ENCODE measurements around the gene RPL22. TPM values are rescaled to one million over a fixed set of nuclear protein-coding genes. Genes with fewer than 3 reads are reported as not detected.

The RPL22 gene
- total and polyA plus RNA-seq, 2 of the 13 experiments (the other 11 are each of a cell fraction or from before 2014, with no cell fraction given) = 214 to 545 TPM

- TF ChIP-seq DMTF1 (CRISPR knock-in tag; IDR thresholded peaks at IDR 0.05) (no peak), ZNF33B (CRISPR knock-in tag; IDR thresholded peaks at IDR 0.05) (no peak; the same call in 1 of the 2 replicates), ZNF720 (CRISPR knock-in tag; IDR thresholded peaks at IDR 0.05) (no peak), ZNF275 (CRISPR knock-in tag; IDR thresholded peaks at IDR 0.05; ENCODE audit: borderline replicate concordance) (no peak), ZSCAN9 (CRISPR knock-in tag; IDR thresholded peaks at IDR 0.05; ENCODE audit: borderline replicate concordance) (peak; percentile 81; the same call in 1 of the 2 replicates), PLSCR1 (CRISPR knock-in tag; IDR thresholded peaks at IDR 0.05; ENCODE audit: borderline replicate concordance) (no peak), CHCHD3 (CRISPR knock-in tag; IDR thresholded peaks at IDR 0.05) (no peak), ZEB1 (IDR thresholded peaks at IDR 0.05; ENCODE audit: insufficient replicate concordance, low read depth) (no peak), NCOA2 (CRISPR knock-in tag; IDR thresholded peaks at IDR 0.05) (peak; percentile 62), SMAD9 (CRISPR knock-in tag; IDR thresholded peaks at IDR 0.05) (0 out of 2 replicates have a peak, but pooled peaks have one; percentile 44), ZNF224 (CRISPR knock-in tag; IDR thresholded peaks at IDR 0.05) (0 out of 2 replicates have a peak, but pooled peaks have one; percentile 26), MAX (IDR thresholded peaks at IDR 0.05) (peak; percentile 96), ZNF530 (CRISPR knock-in tag; IDR thresholded peaks at IDR 0.05; ENCODE audit: low read depth) (no peak), ZNF280B (CRISPR knock-in tag; IDR thresholded peaks at IDR 0.05; ENCODE audit: borderline replicate concordance) (peak; percentile 47; the same call in 1 of the 2 replicates), NFYC (CRISPR knock-in tag; IDR thresholded peaks at IDR 0.05) (peak; percentile 26; the same call in 1 of the 2 replicates)
Observed at GRCh38 chr1:6199298-6200187, at the start of gene RPL22 (continued).
